ENCODE measurements around the gene SLC26A5.
"Not testable (repeated sequence)": the region's sequence is repeated elsewhere in the genome, so short reads cannot be mapped to it uniquely, and the experiment has no call there.

The SLC26A5 gene

DNA sequence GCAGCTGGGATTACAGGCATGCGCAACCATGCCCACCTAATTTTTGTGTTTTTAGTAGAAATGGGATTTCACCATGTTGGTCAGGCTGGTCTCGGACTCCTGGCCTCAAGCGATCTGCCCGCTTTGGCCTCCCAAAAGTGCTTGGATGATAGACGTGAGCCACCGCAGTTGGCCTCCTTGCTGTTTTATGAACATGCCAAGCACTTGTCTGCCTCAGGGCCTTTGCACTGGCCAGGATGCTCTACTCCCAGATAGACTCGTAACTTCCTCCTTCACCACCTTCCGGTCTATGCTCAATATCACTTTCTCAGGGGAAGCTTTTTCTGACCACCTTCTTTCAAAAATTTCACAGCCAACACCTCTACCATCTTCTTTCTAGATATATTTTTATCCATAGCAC is 6.3 kb downstream of the SLC26A5 start:
- no peak overlapping the region for H3K27ac ChIP-seq (ENCODE audit: low read depth, low read length)

DNA sequence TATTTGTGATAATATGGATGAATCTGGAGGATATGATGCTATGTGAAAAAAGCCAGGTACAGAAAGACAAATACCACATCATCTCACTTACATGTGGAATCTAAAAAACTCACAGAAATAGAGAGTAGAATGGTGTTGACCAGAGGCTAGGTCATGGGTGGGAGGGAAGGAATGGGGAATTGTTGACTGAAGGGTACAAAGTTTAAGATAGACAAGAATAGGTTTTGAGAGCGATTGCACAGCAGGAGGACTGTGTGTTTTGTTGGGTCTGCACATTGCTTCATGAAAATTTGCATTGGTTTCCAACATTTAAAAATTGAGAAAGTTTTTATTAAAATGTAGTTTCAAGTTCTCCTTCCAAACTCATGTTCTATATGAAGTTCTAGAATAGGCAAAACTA is 8.4 kb downstream of the SLC26A5 start:
- Histone ChIP-seq H3K9ac (ENCODE audit: low read depth, low read length) (no peak overlapping the region), H3K27me3 (ENCODE audit: control insufficient read depth, insufficient read depth, low read length) (no peaks in the 10 kb centered on the region), H3K4me1 (ENCODE audit: control insufficient read depth, insufficient read depth, low read length) (no peaks in the 10 kb centered on the region), H3K9me3 (ENCODE audit: control insufficient read depth, insufficient read depth, low read length) (no peaks in the 10 kb centered on the region), H3K4me3 (ENCODE audit: low read depth, low read length) (no peak overlapping the region), H3K36me3 (ENCODE audit: control insufficient read depth, insufficient read depth, low read length) (no peaks in the 10 kb centered on the region), H3K27ac (ENCODE audit: low read depth, low read length) (no peak overlapping the region)

More for the DNA sequence above, 6.3 kb downstream of the SLC26A5 start:
- H3K4me1 ChIP-seq (ENCODE audit: control insufficient read depth, insufficient read depth, low read length), result peaks cover 6% of the 10 kb centered on the region
- H3K36me3 ChIP-seq (ENCODE audit: control insufficient read depth, insufficient read depth, low read length), result no peaks in the 10 kb centered on the region
- H3K4me3 ChIP-seq (ENCODE audit: low read depth, low read length), result no peak overlapping the region
- no peak overlapping the region for H3K9ac ChIP-seq (ENCODE audit: low read depth, low read length)
- peaks cover 18% of the 10 kb centered on the region for H3K27me3 ChIP-seq (ENCODE audit: control insufficient read depth, insufficient read depth, low read length)
- no peaks in the 10 kb centered on the region for H3K9me3 ChIP-seq (ENCODE audit: control insufficient read depth, insufficient read depth, low read length)

DNA sequence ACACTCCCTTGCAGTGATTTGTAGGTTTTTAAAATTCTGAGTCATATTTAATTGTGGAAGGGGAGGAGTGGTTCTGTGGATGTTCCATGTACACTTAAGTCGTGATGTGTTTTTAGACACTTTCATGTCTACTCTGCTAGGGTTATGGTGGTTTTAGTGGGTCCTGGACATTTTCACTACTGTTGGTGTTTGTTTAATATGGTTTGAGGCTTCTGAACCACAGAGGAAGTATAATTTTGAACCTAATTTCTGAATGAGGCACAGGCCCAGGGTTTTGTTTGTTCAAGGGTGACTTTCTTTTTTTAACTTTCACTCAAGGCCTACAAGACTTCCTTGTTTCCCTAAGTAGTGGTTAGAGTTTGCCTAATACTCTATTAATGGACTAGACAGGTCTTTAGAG is 13.3 kb downstream of the SLC26A5 start:
- no peaks in the 10 kb centered on the region for H3K9me3 ChIP-seq (ENCODE audit: control insufficient read depth, insufficient read depth, low read length)
- H3K27me3 ChIP-seq (ENCODE audit: control insufficient read depth, insufficient read depth, low read length), result no peaks in the 10 kb centered on the region
- no peaks in the 10 kb centered on the region for H3K36me3 ChIP-seq (ENCODE audit: control insufficient read depth, insufficient read depth, low read length)
- no peak overlapping the region for H3K27ac ChIP-seq (ENCODE audit: low read depth, low read length)
- no peak overlapping the region for H3K9ac ChIP-seq (ENCODE audit: low read depth, low read length)
- no peaks in the 10 kb centered on the region for H3K4me1 ChIP-seq (ENCODE audit: control insufficient read depth, insufficient read depth, low read length)
- no peak overlapping the region for H3K4me3 ChIP-seq (ENCODE audit: low read depth, low read length)

DNA sequence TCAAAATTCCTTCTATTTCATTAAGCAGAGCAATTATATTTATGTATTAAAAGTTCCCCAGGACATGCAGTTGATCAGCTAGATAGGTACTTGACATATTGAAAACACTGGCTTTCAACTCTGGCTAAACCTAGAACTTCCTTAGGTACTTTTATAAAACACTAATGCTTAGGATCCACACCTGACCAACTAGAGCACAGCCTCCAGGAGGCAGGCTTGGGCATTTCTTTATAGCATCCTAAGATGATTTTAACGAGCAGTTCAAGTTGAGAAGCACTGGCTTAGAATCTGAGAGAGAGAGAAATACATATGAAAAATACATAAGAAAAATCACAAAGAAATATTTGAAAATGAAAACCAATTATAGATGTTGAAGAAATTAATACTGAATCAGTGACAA is 20.8 kb downstream of the SLC26A5 start:
- Histone ChIP-seq H3K4me1 (ENCODE audit: control insufficient read depth, insufficient read depth, low read length) (no peaks in the 10 kb centered on the region), H3K27me3 (ENCODE audit: control insufficient read depth, insufficient read depth, low read length) (no peaks in the 10 kb centered on the region), H3K27ac (ENCODE audit: low read depth, low read length) (no peak overlapping the region)

DNA sequence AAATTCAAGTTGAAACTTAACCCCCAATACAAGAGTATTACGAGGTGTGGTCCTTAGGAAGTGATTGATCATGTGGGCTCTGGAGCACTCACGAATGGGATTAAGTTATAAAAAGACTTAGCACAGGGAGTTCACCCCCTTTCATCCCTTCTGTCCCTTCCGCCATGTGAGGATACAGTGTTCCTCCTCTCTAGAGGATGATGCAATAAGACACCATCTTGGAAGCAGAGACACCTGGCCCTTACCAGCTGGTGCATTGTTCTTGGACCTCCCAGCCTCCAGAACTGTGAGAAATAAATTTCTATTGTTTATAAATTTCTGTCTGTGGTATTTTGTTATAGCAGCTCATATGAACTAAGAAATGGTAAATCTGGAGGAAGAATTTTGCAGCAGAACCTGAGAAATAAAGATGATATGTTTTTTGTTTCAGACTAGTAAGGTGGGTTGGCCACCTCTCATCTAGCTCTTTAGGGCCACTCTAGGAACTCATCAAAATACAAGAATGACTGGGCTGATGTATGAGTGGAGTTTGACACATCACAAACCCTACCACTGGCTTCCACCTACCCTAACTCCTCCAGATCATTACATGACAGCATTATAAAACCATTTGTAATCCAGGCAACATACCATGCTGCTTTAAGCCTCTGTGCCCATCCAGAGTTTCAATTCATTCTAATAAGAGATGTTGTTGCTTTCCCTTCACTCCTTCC is 22.4 kb downstream of the SLC26A5 start:
- Histone ChIP-seq H3K9me3 (ENCODE audit: control insufficient read depth, insufficient read depth, low read length) (no peaks in the 10 kb centered on the region), H3K9ac (ENCODE audit: low read depth, low read length) (no peak overlapping the region), H3K27ac (ENCODE audit: low read depth, low read length) (no peak overlapping the region), H3K36me3 (ENCODE audit: control insufficient read depth, insufficient read depth, low read length) (no peaks in the 10 kb centered on the region), H3K4me3 (ENCODE audit: low read depth, low read length) (no peak overlapping the region), H3K27me3 (ENCODE audit: control insufficient read depth, insufficient read depth, low read length) (no peaks in the 10 kb centered on the region), H3K4me1 (ENCODE audit: control insufficient read depth, insufficient read depth, low read length) (no peaks in the 10 kb centered on the region)

More for the DNA sequence above, 20.8 kb downstream of the SLC26A5 start:
- H3K36me3 ChIP-seq (ENCODE audit: control insufficient read depth, insufficient read depth, low read length), result no peaks in the 10 kb centered on the region
- no peak overlapping the region for H3K9ac ChIP-seq (ENCODE audit: low read depth, low read length)
- no peaks in the 10 kb centered on the region for H3K9me3 ChIP-seq (ENCODE audit: control insufficient read depth, insufficient read depth, low read length)
- H3K4me3 ChIP-seq (ENCODE audit: low read depth, low read length), result no peak overlapping the region

DNA sequence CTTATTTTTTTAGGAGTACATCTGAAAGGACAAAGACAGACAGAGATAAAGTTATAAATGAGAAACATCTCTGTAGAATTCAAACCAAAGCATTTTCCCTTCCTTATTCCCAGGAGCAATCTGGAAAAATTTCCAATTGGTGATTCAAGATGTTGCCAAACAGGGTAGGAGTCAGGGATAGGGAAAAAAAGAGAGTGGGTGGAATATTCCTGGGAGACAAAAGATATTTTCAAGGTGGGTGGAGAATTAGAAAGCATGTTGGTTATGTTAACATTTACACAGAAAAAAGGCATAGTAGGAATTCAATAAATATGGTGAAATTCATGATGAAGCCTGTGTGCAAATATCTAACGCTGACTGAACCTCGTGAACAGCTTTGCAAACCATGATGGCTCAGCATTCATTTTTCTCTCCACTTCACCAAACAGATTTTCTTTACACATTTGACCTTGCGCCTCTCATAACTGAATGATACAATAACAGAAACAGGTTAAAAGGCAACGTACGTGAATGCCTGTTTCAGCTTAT is 25.1 kb downstream of the SLC26A5 start:
- Histone ChIP-seq H3K9me3 (ENCODE audit: control insufficient read depth, insufficient read depth, low read length) (no peaks in the 10 kb centered on the region), H3K27me3 (ENCODE audit: control insufficient read depth, insufficient read depth, low read length) (no peaks in the 10 kb centered on the region), H3K4me3 (ENCODE audit: low read depth, low read length) (no peak overlapping the region), H3K27ac (ENCODE audit: low read depth, low read length) (no peak overlapping the region), H3K9ac (ENCODE audit: low read depth, low read length) (no peak overlapping the region), H3K4me1 (ENCODE audit: control insufficient read depth, insufficient read depth, low read length) (no peaks in the 10 kb centered on the region), H3K36me3 (ENCODE audit: control insufficient read depth, insufficient read depth, low read length) (no peaks in the 10 kb centered on the region)

DNA sequence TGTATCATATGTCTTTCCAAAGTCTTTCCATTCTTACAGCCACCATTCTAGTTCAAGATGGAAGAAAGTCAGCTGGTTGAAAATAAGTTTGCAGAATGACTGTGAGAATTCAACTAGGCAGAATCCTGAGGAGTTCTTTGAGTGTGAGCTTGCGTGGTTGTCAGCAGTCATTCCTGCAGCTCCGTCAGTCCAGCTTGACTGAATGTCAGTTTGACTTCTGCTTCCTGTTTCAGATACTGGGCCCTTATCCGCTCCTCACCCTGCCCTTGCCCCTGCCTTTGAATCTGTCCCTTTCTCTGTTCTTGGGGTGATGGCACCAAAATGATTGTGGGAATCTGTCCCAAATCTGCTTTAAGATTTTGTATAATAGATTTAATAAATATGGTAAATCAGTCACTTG is 27.8 kb downstream of the SLC26A5 start:
- Histone ChIP-seq H3K27ac (ENCODE audit: low read depth, low read length) (no peak overlapping the region), H3K9me3 (ENCODE audit: control insufficient read depth, insufficient read depth, low read length) (no peaks in the 10 kb centered on the region), H3K27me3 (ENCODE audit: control insufficient read depth, insufficient read depth, low read length) (no peaks in the 10 kb centered on the region), H3K4me1 (ENCODE audit: control insufficient read depth, insufficient read depth, low read length) (no peaks in the 10 kb centered on the region), H3K9ac (ENCODE audit: low read depth, low read length) (no peak overlapping the region), H3K4me3 (ENCODE audit: low read depth, low read length) (no peak overlapping the region), H3K36me3 (ENCODE audit: control insufficient read depth, insufficient read depth, low read length) (no peaks in the 10 kb centered on the region)

DNA sequence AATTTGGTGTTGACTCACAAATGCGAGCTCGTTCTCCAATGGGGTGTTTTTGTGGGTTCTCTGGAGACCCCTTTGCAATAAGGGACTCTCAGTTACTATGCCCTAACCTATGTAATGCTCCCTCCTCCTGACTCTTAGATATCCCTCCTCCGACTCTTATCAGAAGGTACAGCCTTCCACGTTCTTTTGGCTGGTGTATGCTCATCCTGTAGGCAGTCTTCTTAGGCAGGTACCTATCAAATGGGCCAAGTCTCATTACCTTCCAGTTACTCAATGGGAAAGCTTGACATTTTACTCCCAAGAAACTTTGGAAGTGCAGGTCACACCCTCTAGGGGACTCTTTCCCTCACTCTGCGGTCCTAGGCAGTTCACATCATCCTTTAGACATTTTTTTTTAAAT is 32.6 kb downstream of the SLC26A5 start:
- H3K9me3 ChIP-seq (ENCODE audit: control insufficient read depth, insufficient read depth, low read length), result no peaks in the 10 kb centered on the region

DNA sequence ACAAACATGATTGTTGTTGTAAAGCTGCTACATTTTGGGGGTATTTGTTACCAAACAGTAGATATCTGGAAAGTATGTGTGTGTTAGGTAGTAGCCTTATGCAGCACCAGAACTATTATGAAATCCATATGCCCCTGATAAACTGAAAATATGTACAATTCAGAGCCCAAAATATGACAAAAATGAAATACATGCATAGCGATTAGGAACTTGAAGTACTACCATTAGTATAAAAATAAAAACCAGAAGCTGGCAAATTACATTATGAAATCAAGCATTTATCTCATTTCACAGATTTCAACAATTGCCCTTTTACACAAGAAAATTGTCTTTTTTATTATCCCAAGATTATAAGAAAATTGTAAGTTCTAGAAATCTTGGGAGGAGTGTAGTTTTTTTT is 33.9 kb downstream of the SLC26A5 start:
- Histone ChIP-seq H3K4me3 (ENCODE audit: low read depth, low read length) (no peak overlapping the region), H3K4me1 (ENCODE audit: control insufficient read depth, insufficient read depth, low read length) (no peaks in the 10 kb centered on the region), H3K9ac (ENCODE audit: low read depth, low read length) (no peak overlapping the region), H3K36me3 (ENCODE audit: control insufficient read depth, insufficient read depth, low read length) (no peaks in the 10 kb centered on the region), H3K9me3 (ENCODE audit: control insufficient read depth, insufficient read depth, low read length) (no peaks in the 10 kb centered on the region), H3K27ac (ENCODE audit: low read depth, low read length) (no peak overlapping the region), H3K27me3 (ENCODE audit: control insufficient read depth, insufficient read depth, low read length) (no peaks in the 10 kb centered on the region)

More for the DNA sequence above, 32.6 kb downstream of the SLC26A5 start:
- Histone ChIP-seq H3K9ac (ENCODE audit: low read depth, low read length) (no peak overlapping the region), H3K27ac (ENCODE audit: low read depth, low read length) (no peak overlapping the region), H3K4me3 (ENCODE audit: low read depth, low read length) (no peak overlapping the region), H3K36me3 (ENCODE audit: control insufficient read depth, insufficient read depth, low read length) (no peaks in the 10 kb centered on the region), H3K4me1 (ENCODE audit: control insufficient read depth, insufficient read depth, low read length) (no peaks in the 10 kb centered on the region), H3K27me3 (ENCODE audit: control insufficient read depth, insufficient read depth, low read length) (no peaks in the 10 kb centered on the region)

DNA sequence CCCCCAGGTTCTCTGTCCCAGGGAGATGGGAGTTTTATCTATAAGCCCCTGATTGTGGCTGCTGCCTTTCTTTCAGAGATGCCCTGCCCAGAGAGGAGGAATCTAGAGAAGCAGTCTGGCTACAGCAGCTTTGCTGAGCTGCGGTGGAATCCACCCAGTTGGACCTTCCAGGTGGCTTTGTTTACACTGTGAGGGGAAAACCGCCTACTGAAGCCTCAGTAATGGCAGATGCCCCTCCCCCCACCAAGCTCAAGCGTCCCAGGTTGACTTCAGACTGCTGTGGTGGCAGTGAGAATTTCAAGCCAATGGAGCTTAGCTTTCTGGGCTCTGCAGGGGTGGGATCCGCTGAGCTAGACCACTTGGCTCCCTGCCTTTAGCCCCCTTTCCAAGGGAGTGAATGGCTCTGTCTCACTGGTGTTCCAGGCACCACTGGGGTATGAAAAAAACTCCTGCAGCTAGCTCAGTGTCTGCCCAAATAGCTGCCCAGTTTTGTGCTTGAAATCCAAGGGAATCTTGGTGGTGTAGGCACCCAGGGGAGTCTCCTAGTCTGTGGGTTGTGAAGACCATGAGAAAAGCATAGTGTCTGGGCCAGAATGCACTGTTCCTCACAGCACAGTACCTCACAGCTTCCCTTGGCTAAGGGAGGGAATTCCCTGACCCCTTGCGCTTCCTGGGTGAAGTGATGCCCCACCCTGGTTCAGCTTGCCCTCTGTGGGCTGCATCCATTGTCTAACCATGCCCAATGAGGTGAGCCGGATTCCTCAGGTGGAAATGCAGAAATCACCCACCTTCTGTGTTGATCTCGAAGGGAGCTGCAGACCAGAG is 40.0 kb downstream of the SLC26A5 start:
- H3K4me3 ChIP-seq (ENCODE audit: low read depth, low read length); H3K27ac ChIP-seq (ENCODE audit: low read depth, low read length); H3K9me3 ChIP-seq (ENCODE audit: control insufficient read depth, insufficient read depth, low read length); H3K36me3 ChIP-seq (ENCODE audit: control insufficient read depth, insufficient read depth, low read length); H3K9ac ChIP-seq (ENCODE audit: low read depth, low read length); H3K27me3 ChIP-seq (ENCODE audit: control insufficient read depth, insufficient read depth, low read length); H3K4me1 ChIP-seq (ENCODE audit: control insufficient read depth, insufficient read depth, low read length): not testable (repeated sequence)

DNA sequence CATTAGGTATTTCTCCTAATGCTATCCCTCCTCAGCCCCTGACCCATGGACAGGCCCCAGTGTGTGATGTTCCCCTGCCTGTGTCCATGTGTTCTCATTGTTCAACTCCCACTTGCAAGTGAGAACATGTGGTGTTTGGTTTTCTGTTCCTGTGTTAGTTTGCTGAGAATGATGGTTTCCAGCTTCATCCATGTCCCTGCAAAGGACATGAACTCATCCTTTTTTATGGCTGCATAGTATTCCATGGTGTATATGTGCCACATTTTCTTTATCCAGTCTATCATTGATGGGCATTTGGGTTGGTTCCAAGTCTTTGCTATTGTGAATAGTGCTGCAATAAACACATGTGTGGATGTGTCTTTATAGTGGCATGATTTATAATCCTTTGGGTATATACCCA is 46.3 kb downstream of the SLC26A5 start:
- H3K27me3 ChIP-seq (ENCODE audit: control insufficient read depth, insufficient read depth, low read length); H3K4me3 ChIP-seq (ENCODE audit: low read depth, low read length); H3K4me1 ChIP-seq (ENCODE audit: control insufficient read depth, insufficient read depth, low read length); H3K27ac ChIP-seq (ENCODE audit: low read depth, low read length); H3K9me3 ChIP-seq (ENCODE audit: control insufficient read depth, insufficient read depth, low read length); H3K9ac ChIP-seq (ENCODE audit: low read depth, low read length); H3K36me3 ChIP-seq (ENCODE audit: control insufficient read depth, insufficient read depth, low read length): not testable (repeated sequence)

Measured in HUES48 (cell line).